GM18498 (cell line): ENCODE data around the gene DHX16.
"Not testable (repeated sequence)": the region's sequence is repeated elsewhere in the genome, so short reads cannot be mapped to it uniquely, and the experiment has no call there.

Experiments used
- ATAC-seq: cut with Tn5 transposase; IDR thresholded peaks from one replicate; pipeline ENCODE4 v1.9.1; 2021; ENCODE audit warnings: mild to moderate bottlenecking, moderate library complexity; ENCODE audit not compliant: unreplicated experiment

The DHX16 gene

GRCh38 chr6:30679765-30680535 is 7.1 kb upstream of the DHX16 start:
- ATAC-seq: no peak

- ATAC-seq: peak; percentile 46
Measured at GRCh38 chr6:30678964-30679726, 6.3 kb upstream of the DHX16 start.

- no peak for ATAC-seq
Measured at GRCh38 chr6:30676660-30677285, 4.0 kb upstream of the DHX16 start.

GRCh38 chr6:30670760-30671527 is 1.9 kb downstream of the DHX16 start:
- no peak for ATAC-seq

- ATAC-seq: not testable (repeated sequence)
Measured at GRCh38 chr6:30666300-30666699, 6.5 kb downstream of the DHX16 start.

- ATAC-seq: no peak
Measured at GRCh38 chr6:30664994-30665767, 7.6 kb downstream of the DHX16 start.

GRCh38 chr6:30657922-30658321 is 14.9 kb downstream of the DHX16 start:
- not testable (repeated sequence) for ATAC-seq

- ATAC-seq: no peak
Measured at GRCh38 chr6:30657454-30657853, 15.4 kb downstream of the DHX16 start.

GRCh38 chr6:30656513-30656912 is 16.3 kb downstream of the DHX16 start:
- no peak for ATAC-seq

GRCh38 chr6:30655743-30656094 is 17.1 kb downstream of the DHX16 start:
- ATAC-seq: no peak

GRCh38 chr6:30654798-30655742 is 17.7 kb downstream of the DHX16 start:
- no peak for ATAC-seq

GRCh38 chr6:30651143-30651542 is 21.7 kb downstream of the DHX16 start:
- ATAC-seq: no peak

- peak; percentile 73 for ATAC-seq
Measured at GRCh38 chr6:30647242-30648116, 25.3 kb downstream of the DHX16 start.

- ATAC-seq: peak; percentile 59
Measured at GRCh38 chr6:30646450-30647241, 26.2 kb downstream of the DHX16 start, which contains the start of gene C6orf136. C6orf136 (plus strand) TSS chr6:30647133; CDS start chr6:30647232, 99 bp downstream.

- no peak for ATAC-seq
Measured at GRCh38 chr6:30645989-30646388, 26.8 kb downstream of the DHX16 start.

- ATAC-seq: no peak
Measured at GRCh38 chr6:30644769-30645168, 28.0 kb downstream of the DHX16 start.

- no peak for ATAC-seq
Measured at GRCh38 chr6:30643656-30644055, 29.1 kb downstream of the DHX16 start.
